Ishikawa (cell line): ENCODE measurements around the gene FOXA1.

ENCODE experiments used
- EGR1 ChIP-seq: IDR thresholded peaks from 2 replicates; pipeline ENCODE4 v1.6.1; 2012
- EP300 ChIP-seq: IDR thresholded peaks from 2 replicates; pipeline ENCODE4 v1.6.1; 2012; ENCODE audit warnings: borderline replicate concordance

DNA sequence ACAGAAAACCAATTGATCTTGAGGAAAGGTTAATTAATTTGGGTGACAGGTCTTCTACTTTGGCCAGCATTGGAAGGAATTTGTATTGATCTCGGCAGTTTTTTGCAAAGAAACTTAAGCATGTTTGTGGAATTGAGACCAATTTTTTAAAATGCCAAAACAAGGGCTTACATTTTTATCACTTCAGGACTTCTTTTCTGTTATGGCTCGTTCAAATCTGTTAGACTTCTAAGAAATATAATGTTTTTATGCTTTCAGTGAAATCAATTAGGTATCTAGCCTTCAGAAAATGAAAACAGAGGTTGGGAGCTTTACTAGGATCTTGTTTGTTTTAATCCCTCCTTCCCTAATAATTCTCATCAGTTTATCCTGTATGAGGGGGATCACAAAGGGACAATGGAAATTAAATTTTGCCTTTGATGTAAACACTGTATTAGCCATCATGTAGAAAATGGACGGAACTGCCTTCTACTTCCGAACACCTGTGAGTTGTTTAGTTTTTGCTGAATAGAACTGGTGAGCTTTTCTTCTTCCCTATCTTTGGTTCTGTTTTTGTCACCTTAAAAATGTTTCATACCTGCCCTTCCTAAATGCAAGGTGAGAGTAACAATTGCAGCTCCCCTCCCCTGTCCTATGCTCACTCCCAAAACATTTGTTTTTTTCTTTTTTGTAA is 7.8 kb downstream of the FOXA1 start:
- TF ChIP-seq EP300 = no peak
- no peak for TF ChIP-seq EGR1
